IMR-90 (cell line): Measurements from ENCODE around the gene RNF144B. TPM values are rescaled to one million over a fixed set of nuclear protein-coding genes. Genes with fewer than 3 reads are reported as not detected.

Experiments
- ATAC-seq: fragments of 200-7000 bp; cut with Tn5 transposase; 2 replicates; pipeline ENCODE4 v1.9.1; 2020; ENCODE audit warnings: low read depth, mild to moderate bottlenecking, moderate library complexity
- BruUV-seq: library from RNA; stranded (reverse); fragments of 400-500 nt; replicated peaks from 2 replicates; lab custom pipeline; 2021; lab: Mats Ljungman, UMichigan
- CTCF ChIA-PET: fragments of 300-600 bp; formaldehyde crosslinking; extraction: SDS; loops from one replicate; lab custom pipeline; 2021; ENCODE audit warnings: antibody characterized with exemption; lab: Yijun Ruan, JAX
- POLR2A ChIA-PET: fragments of 300-600 bp; sonication (Branson Sonifier 250); formaldehyde crosslinking; loops from one replicate; lab custom pipeline; 2022; ENCODE audit warnings: antibody characterized with exemption; ENCODE audit not compliant: unreplicated experiment; lab: Charles Lee
- DNase-seq: peaks from one replicate; pipeline ENCODE4 v3.0.0; 2013
- H2AFZ ChIP-seq: replicated peaks from 2 replicates; pipeline ENCODE3; 2013; ENCODE audit warnings: low read length, mild to moderate bottlenecking; ENCODE audit not compliant: poor library complexity
- H2AK5ac ChIP-seq: 2 replicates; pipeline ENCODE4 v1.6.1; 2013; ENCODE audit warnings: low read depth, low read length, inconsistent platforms
- H2AK9ac ChIP-seq: replicated peaks from 2 replicates; pipeline ENCODE3; 2013; ENCODE audit warnings: mild to moderate bottlenecking, low read depth, low read length, moderate library complexity; ENCODE audit not compliant: poor library complexity
- H2BK120ac ChIP-seq: 2 replicates; pipeline ENCODE4 v1.6.1; 2013; ENCODE audit warnings: low read depth, low read length, inconsistent platforms
- H2BK15ac ChIP-seq: 3 replicates; pipeline ENCODE4 v1.6.1; 2013; ENCODE audit warnings: low read depth, low read length, inconsistent platforms
- H2BK20ac ChIP-seq: 2 replicates; pipeline ENCODE4 v1.6.1; 2013; ENCODE audit warnings: low read depth, mild to moderate bottlenecking, inconsistent platforms, low read length, moderate library complexity
- H2BK5ac ChIP-seq: 2 replicates; pipeline ENCODE4 v1.6.1; 2013; ENCODE audit warnings: mild to moderate bottlenecking, low read depth, low read length, inconsistent platforms; ENCODE audit not compliant: poor library complexity, severe bottlenecking
- H3K14ac ChIP-seq: replicated peaks from 2 replicates; pipeline ENCODE4 v1.6.1; 2013; ENCODE audit warnings: low read depth, low read length, inconsistent platforms
- H3K18ac ChIP-seq: 2 replicates; pipeline ENCODE4 v1.6.1; 2013; ENCODE audit warnings: low read depth, low read length, control low read depth
- H3K23ac ChIP-seq: 2 replicates; pipeline ENCODE4 v1.6.1; 2013; ENCODE audit warnings: low read depth, low read length, inconsistent platforms
- H3K27ac ChIP-seq: 2 replicates; pipeline ENCODE4 v1.5.1; 2013; ENCODE audit warnings: mild to moderate bottlenecking, control low read depth, low read length; ENCODE audit not compliant: insufficient read depth
- H3K27me3 ChIP-seq: 2 replicates; pipeline ENCODE4 v1.6.1; 2013; ENCODE audit warnings: low read length; ENCODE audit not compliant: control insufficient read depth, insufficient read depth
- H3K36me3 ChIP-seq: 2 replicates; pipeline ENCODE4 v1.6.1; 2013; ENCODE audit warnings: low read length, mixed read lengths; ENCODE audit not compliant: control insufficient read depth, insufficient read depth
- H3K4ac ChIP-seq: 2 replicates; pipeline ENCODE4 v1.6.1; 2013; ENCODE audit warnings: low read depth, low read length, inconsistent platforms
- H3K4me1 ChIP-seq: 2 replicates; pipeline ENCODE4 v1.6.1; 2013; ENCODE audit warnings: low read length, mixed read lengths; ENCODE audit not compliant: control insufficient read depth, insufficient read depth
- H3K4me2 ChIP-seq: 2 replicates; pipeline ENCODE4 v1.6.1; 2013; ENCODE audit warnings: low read depth, mild to moderate bottlenecking, control low read depth, low read length, moderate library complexity
- H3K4me3 ChIP-seq: 2 replicates; pipeline ENCODE4 v1.5.1; 2013; ENCODE audit warnings: low read depth, mild to moderate bottlenecking, control low read depth, low read length, moderate library complexity; ENCODE audit not compliant: insufficient read depth
- H3K56ac ChIP-seq: 2 replicates; pipeline ENCODE4 v1.6.1; 2013; ENCODE audit warnings: low read length, inconsistent platforms; ENCODE audit not compliant: insufficient read depth; ENCODE audit errors: extremely low read depth
- H3K79me1 ChIP-seq, 2 experiments: 2 replicates each; pipeline ENCODE4 v1.6.1; 2013; ENCODE audit warnings: low read length in 2 of 2, inconsistent platforms in 1 of 2, low read depth in 1 of 2
- H3K9ac ChIP-seq: 2 replicates; pipeline ENCODE4 v1.6.1; 2013; ENCODE audit warnings: low read depth, low read length, control low read depth
- H3K9me1 ChIP-seq: 2 replicates; pipeline ENCODE4 v1.6.1; 2013; ENCODE audit warnings: low read length, inconsistent platforms; ENCODE audit not compliant: insufficient read depth
- H3K9me3 ChIP-seq: 2 replicates; pipeline ENCODE4 v1.6.1; 2013; ENCODE audit warnings: low read length; ENCODE audit not compliant: control insufficient read depth, insufficient read depth
- H4K20me1 ChIP-seq: 2 replicates; pipeline ENCODE4 v1.6.1; 2013; ENCODE audit warnings: low read length, inconsistent platforms; ENCODE audit not compliant: insufficient read depth
- H4K5ac ChIP-seq: 2 replicates; pipeline ENCODE4 v1.6.1; 2013; ENCODE audit warnings: mild to moderate bottlenecking, low read depth, low read length, control low read depth
- H4K8ac ChIP-seq, 2 experiments: 2 replicates each; pipeline ENCODE4 v1.6.1; 2013; ENCODE audit warnings: low read depth in 2 of 2, low read length in 2 of 2, control low read depth in 1 of 2, inconsistent platforms in 1 of 2
- H4K91ac ChIP-seq: 2 replicates; pipeline ENCODE4 v1.6.1; 2013; ENCODE audit warnings: low read depth, low read length, inconsistent platforms; ENCODE audit not compliant: insufficient read depth
- RFX5 ChIP-seq: IDR thresholded peaks from 2 replicates; pipeline ENCODE4 v1.8.0; 2012; ENCODE audit warnings: low read depth, mild to moderate bottlenecking, low read length, moderate library complexity
- WGBS, 2 experiments: methylation state at CpG; one replicate each; pipeline versions ENCODE4 v1.1.5 to v1.1.7; 2013; ENCODE audit warnings: missing lambda C conversion rate in 2 of 2; ENCODE audit not compliant: insufficient read length in 1 of 2; ENCODE audit errors: extremely low coverage in 2 of 2; 5-methylcytosine and 5-hydroxymethylcytosine counted together
- dilution Hi-C: fragments of 300-500 bp; cut with HindIII; formaldehyde crosslinking; loops from one replicate; pipeline ENCODE4 v1.14.3; 2018; ENCODE audit warnings: low sequenced_read_pairs; ENCODE audit not compliant: unreplicated experiment
- in situ Hi-C: fragments of 300-500 bp; cut with MboI; formaldehyde crosslinking; loops from 3 replicates; pipeline ENCODE4 v1.14.3; 2019; ENCODE audit warnings: low sequenced_read_pairs, inconsistent platforms, mixed read lengths
- intact Hi-C: fragments of 100-400 bp; cut with micrococcal nuclease; formaldehyde crosslinking; loops from 2 replicates; pipeline ENCODE4 v1.10.0; 2022
- polyA plus RNA-seq, 3 experiments: library from polyadenylated mRNA; depleted of rRNA; stranded (reverse); fragments of >200 nt; gene quantifications; 2 replicates each; pipeline ENCODE4 v1.2.3, GENCODE V29; 2012; ENCODE audit warnings: low replicate concordance in 1 of 3
- total RNA-seq: library from RNA; depleted of rRNA; stranded (reverse); fragments of >200 nt; gene quantifications from 2 replicates; pipeline ENCODE4 v1.2.3, GENCODE V29; 2012

RNF144B gene
- total and polyA plus RNA-seq, 2 of the 4 experiments (the other 2 are of a cell fraction) = 0.44 to 2.7 TPM

DNA sequence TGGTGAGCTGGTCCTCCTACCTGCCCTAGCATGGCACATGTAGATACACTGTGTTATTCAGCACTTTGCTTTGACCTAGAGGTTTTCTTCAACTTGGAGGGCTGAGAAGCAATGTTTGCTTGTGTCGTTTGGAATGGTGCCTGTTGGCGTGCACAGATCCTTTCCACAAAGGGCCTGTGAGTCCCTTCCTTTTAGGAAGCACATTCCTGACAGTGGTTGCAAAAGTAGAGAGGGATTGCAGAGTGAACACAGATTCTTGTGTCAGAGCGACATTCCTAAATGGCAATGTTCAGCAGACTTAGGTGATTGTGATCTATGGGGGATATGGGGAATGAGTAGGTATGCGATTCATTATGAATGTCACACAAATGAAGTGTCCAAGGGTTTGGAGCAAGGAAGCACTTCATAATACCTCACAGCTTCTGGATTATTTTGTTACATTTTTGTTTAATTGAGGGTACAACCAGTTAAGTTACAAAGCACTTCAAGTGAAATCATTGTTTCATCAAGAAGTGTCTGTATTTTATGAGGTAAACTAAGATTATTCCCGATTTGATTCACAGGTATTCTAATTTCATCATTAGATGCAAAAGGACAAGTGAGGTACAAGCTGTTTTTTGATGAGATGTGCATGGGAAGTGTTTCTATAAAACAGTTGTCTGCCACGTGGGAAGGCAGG lies 713 bp upstream of the RNF144B start:
- Histone ChIP-seq H3K14ac (no peak overlapping the region), H4K91ac (no peak overlapping the region), H2AK9ac (no peak overlapping the region), H2BK120ac (0 out of 2 replicates have a peak overlapping the region, but pooled peaks have one; percentile 5), H2AK5ac (no peak overlapping the region), H3K23ac (no peak overlapping the region), H4K5ac (no peak overlapping the region), H3K27me3 (no peaks in the 10 kb centered on the region; the same call in 1 of the 2 replicates), H3K18ac (no peak overlapping the region), H2BK15ac (no peak overlapping the region), H3K4me3 (no peak overlapping the region), H3K56ac (no peak overlapping the region), H3K9me3 (no peaks in the 10 kb centered on the region), H2BK5ac (no peak overlapping the region), H3K27ac (no peak overlapping the region), H4K8ac (no peak overlapping the region), H4K20me1 (no peaks in the 10 kb centered on the region), H3K36me3 (no peaks in the 10 kb centered on the region), H3K4me2 (peak overlapping the region; percentile 91; the same call in 1 of the 2 replicates), H3K4me1 (peaks cover 7% of the 10 kb centered on the region), H2AFZ (peak overlapping the region; percentile 91), H3K79me1 (no peaks in the 10 kb centered on the region), H3K9ac (no peak overlapping the region), H3K4ac (no peak overlapping the region; the same call in 1 of the 2 replicates), H2BK20ac (no peak overlapping the region), H3K9me1 (no peaks in the 10 kb centered on the region)
- ChIA-PET POLR2A (interaction anchor here (1.0 kb wide), 1 partner anchor 17 kb away, joined by 3 read pairs; no protein-coding TSS in a partner anchor), CTCF (interaction anchor here (1.2 kb wide), 1 partner anchor 14 kb away, joined by 3 read pairs; no protein-coding TSS in a partner anchor)
- TF ChIP-seq RFX5 = no peak
- in situ Hi-C loops (no loop called here), intact Hi-C loops (loop anchor here (2.0 kb wide), 1 partner anchor 118 kb away; no protein-coding TSS in a partner anchor), dilution Hi-C loops (no loop called here)
- ATAC-seq (no peak), DNase-seq (peak; percentile 38)
- no TSS peak for BruUV-seq
- WGBS, 2 experiments = 50% methylated on average over 1 of the region's 6 CpGs; no CpG with 5 or more reads in 1 of the 2 experiments
